CD4-positive, alpha-beta T cell (primary cell): Measurements from ENCODE around the gene TRABD2B. TPM values are rescaled to one million over a fixed set of nuclear protein-coding genes. Genes with fewer than 3 reads are reported as not detected.

ENCODE experiments used
- ATAC-seq: fragments of 200-7000 bp; cut with Tn5 transposase; one replicate; pipeline ENCODE4 v1.10.0; 2022; ENCODE audit warnings: mild to moderate bottlenecking; ENCODE audit not compliant: poor library complexity
- CTCF ChIA-PET: fragments of 350-600 bp; sonication (Branson Sonifier 250); formaldehyde crosslinking; loops from one replicate; lab custom pipeline; 2021; ENCODE audit warnings: antibody characterized with exemption, inconsistent platforms; lab: Charles Lee
- POLR2A ChIA-PET: fragments of 350-600 bp; sonication (Branson Sonifier 250); formaldehyde crosslinking; loops from one replicate; lab custom pipeline; 2021; ENCODE audit warnings: antibody characterized with exemption, inconsistent platforms; lab: Charles Lee
- DNase-seq, 14 experiments: peaks; one replicate each; pipeline ENCODE4 v3.0.0-alpha.2; 2013 to 2020; ENCODE audit warnings: mixed read lengths in 2 of 14
- H3K27ac ChIP-seq, 2 donors: one replicate each; pipeline versions ENCODE4 v1.5.1 to v1.7.0; 2013; ENCODE audit warnings: low read length in 2 of 2, low read depth in 1 of 2, mild to moderate bottlenecking in 1 of 2
- H3K27me3 ChIP-seq, 2 experiments: 1 replicate in 1 of 2; 2 replicates in 1 of 2; pipeline versions ENCODE4 v1.6.1 to v1.7.0; 2013; ENCODE audit warnings: low read length in 2 of 2, control low read depth in 1 of 2, mild to moderate bottlenecking in 1 of 2, moderate library complexity in 1 of 2; ENCODE audit not compliant: insufficient read depth in 2 of 2, control insufficient read depth in 1 of 2
- H3K36me3 ChIP-seq: one replicate; pipeline ENCODE4 v1.6.1; 2013; ENCODE audit warnings: low read length, control low read depth; ENCODE audit not compliant: insufficient read depth
- H3K4me1 ChIP-seq: one replicate; pipeline ENCODE4 v1.6.1; 2013; ENCODE audit warnings: low read length, control low read depth; ENCODE audit not compliant: insufficient read depth
- H3K4me3 ChIP-seq: one replicate; pipeline ENCODE4 v1.5.1; 2013; ENCODE audit warnings: mild to moderate bottlenecking, low read length, moderate library complexity
- H3K9me3 ChIP-seq, 2 experiments: 1 replicate in 1 of 2; 2 replicates in 1 of 2; pipeline versions ENCODE4 v1.6.1 to v1.7.0; 2013; ENCODE audit warnings: low read length in 2 of 2, mild to moderate bottlenecking in 2 of 2, control low read depth in 1 of 2, moderate library complexity in 1 of 2; ENCODE audit not compliant: control insufficient read depth in 1 of 2, insufficient read depth in 1 of 2
- H3K27ac Mint-ChIP-seq: one replicate; pipeline ENCODE4 v1.8.0; 2020; ENCODE audit warnings: mixed read lengths
- H3K27me3 Mint-ChIP-seq: one replicate; pipeline ENCODE4 v1.8.0; 2021; ENCODE audit warnings: mixed read lengths
- H3K36me3 Mint-ChIP-seq: one replicate; pipeline ENCODE4 v1.8.0; 2021; ENCODE audit warnings: low read depth, mixed read lengths
- H3K4me1 Mint-ChIP-seq: one replicate; pipeline ENCODE4 v1.8.0; 2021; ENCODE audit warnings: low read depth, mixed read lengths
- H3K4me3 Mint-ChIP-seq: one replicate; pipeline ENCODE4 v1.8.0; 2020; ENCODE audit warnings: mild to moderate bottlenecking, mixed read lengths
- H3K9me3 Mint-ChIP-seq: one replicate; pipeline ENCODE4 v1.8.0; 2020; ENCODE audit warnings: mixed read lengths
- intact Hi-C, 2 experiments: fragments of 100-400 bp; cut with DNase I in 1 of 2; cut with micrococcal nuclease in 1 of 2; formaldehyde crosslinking; loops; one replicate each; pipeline versions ENCODE4 v1.15.1 to v1.9.0; 2023 to 2025; cut with DNase I, micrococcal nuclease
- total RNA-seq, 174 experiments: library from RNA in 2 of 174; stranded (reverse) in 2 of 174; gene quantifications; one replicate each; pipeline ENCODE4 v1.2.3 and lab custom pipeline; 2021 to 2026
- TF ChIP-seq, protein P1 (sequence below): fragments of 200-600 bp; IDR thresholded peaks from one replicate; pipeline ENCODE4 v1.8.0; 2022; ENCODE audit warnings: antibody characterized with exemption, mild to moderate bottlenecking

The TRABD2B gene
- total RNA-seq, 2 experiments from 2014 or later: not detected

DNA sequence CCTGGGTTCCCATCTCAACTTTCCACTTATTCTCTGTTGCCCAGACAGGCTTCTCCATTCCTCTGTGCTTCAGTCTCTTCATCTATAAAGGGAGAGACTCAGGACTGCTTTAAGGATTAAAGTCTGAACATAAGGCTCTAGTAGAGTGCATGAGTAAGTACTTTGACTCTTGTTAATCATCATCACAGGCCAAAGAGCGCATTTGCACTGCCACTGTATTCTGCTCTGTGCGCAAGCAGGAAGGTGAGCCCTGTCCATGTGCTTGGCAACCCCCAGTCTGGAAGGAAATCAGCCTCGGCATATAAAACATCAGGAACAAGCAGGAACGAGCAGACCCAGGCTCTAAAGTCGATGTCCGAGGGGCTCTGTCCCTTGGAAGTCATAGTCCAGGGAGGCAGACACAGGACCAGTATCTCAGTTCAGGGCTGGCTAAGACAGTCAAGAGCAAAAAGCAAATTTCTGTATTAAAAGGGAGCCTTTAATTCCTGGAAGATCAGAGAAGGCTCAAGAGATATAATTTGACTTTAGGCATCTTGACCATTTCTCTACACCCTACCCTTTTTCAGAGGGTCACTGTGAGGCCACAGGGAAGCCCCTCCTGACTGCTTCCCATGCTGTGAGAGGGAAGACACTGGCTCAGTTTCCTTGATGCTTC is 131.2 kb downstream of the TRABD2B start:
- H3K36me3 ChIP-seq: no peaks in the 10 kb centered on the region
- no peaks in the 10 kb centered on the region for H3K4me1 ChIP-seq
- DNase-seq (no peak), ATAC-seq (no peak)
- TF ChIP-seq, protein P1, sequence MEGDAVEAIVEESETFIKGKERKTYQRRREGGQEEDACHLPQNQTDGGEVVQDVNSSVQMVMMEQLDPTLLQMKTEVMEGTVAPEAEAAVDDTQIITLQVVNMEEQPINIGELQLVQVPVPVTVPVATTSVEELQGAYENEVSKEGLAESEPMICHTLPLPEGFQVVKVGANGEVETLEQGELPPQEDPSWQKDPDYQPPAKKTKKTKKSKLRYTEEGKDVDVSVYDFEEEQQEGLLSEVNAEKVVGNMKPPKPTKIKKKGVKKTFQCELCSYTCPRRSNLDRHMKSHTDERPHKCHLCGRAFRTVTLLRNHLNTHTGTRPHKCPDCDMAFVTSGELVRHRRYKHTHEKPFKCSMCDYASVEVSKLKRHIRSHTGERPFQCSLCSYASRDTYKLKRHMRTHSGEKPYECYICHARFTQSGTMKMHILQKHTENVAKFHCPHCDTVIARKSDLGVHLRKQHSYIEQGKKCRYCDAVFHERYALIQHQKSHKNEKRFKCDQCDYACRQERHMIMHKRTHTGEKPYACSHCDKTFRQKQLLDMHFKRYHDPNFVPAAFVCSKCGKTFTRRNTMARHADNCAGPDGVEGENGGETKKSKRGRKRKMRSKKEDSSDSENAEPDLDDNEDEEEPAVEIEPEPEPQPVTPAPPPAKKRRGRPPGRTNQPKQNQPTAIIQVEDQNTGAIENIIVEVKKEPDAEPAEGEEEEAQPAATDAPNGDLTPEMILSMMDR: no peak
- ChIA-PET CTCF (no interaction called here), POLR2A (no interaction called here)
- no peaks in the 10 kb centered on the region for H3K9me3 ChIP-seq
- H3K4me3 Mint-ChIP-seq: no peak overlapping the region
- no peak overlapping the region for H3K27ac ChIP-seq
- intact Hi-C loops: no loop called here
- no peak overlapping the region for H3K27ac Mint-ChIP-seq
- no peaks in the 10 kb centered on the region for H3K27me3 ChIP-seq
- H3K9me3 Mint-ChIP-seq: no peaks in the 10 kb centered on the region
- H3K4me3 ChIP-seq: no peak overlapping the region
- H3K4me1 Mint-ChIP-seq: no peaks in the 10 kb centered on the region
- no peaks in the 10 kb centered on the region for H3K36me3 Mint-ChIP-seq
- H3K27me3 Mint-ChIP-seq: peaks cover 18% of the 10 kb centered on the region

DNA sequence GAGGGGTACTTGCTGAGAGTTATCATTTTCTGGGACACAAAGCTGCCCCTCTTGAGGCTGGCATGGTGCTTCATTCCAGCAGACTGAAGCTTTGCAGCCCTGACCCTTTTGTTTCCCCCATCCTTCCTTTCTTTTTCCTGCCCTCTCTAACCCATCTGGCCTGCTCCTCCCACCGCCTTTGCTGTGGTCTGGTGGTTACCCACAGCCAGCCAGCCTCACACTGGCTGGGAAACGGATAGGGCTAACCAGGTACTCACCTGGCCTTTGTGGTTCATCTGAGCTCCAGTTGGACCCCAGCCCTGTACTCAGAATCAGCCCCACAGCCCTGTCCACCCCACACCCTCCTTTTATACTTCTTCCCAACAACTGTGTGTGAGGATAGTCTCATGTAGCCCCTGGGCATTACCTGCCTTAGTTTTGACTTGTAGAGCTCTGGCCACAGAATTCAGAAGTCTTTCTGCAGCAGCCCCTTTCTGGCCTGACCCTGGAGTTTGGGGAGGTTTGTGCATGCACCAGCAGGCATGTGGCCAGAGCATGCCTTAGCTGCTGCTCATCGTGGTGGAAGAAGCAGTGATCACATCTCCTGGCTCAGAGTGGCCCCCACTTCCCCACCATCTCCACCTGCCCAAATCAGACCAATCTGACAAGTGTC is 138.0 kb downstream of the TRABD2B start:
- H3K27me3 ChIP-seq: peaks cover 0 to 2% of the 10 kb centered on the region in 2 experiments
- no peaks in the 10 kb centered on the region for H3K9me3 ChIP-seq
- POLR2A ChIA-PET: no interaction called here
- H3K4me3 ChIP-seq: no peak overlapping the region
- Mint-ChIP-seq H3K9me3 (no peaks in the 10 kb centered on the region), H3K4me3 (no peak overlapping the region), H3K36me3 (no peaks in the 10 kb centered on the region), H3K4me1 (no peaks in the 10 kb centered on the region), H3K27ac (no peak overlapping the region), H3K27me3 (peaks cover 5% of the 10 kb centered on the region)
- no peaks in the 10 kb centered on the region for H3K4me1 ChIP-seq
- no peaks in the 10 kb centered on the region for H3K36me3 ChIP-seq
- DNase-seq: no peak
- intact Hi-C loops: no loop called here
- no peak for ATAC-seq
- TF ChIP-seq, protein P1: no peak
- CTCF ChIA-PET: no interaction called here
- no peak overlapping the region for H3K27ac ChIP-seq

DNA sequence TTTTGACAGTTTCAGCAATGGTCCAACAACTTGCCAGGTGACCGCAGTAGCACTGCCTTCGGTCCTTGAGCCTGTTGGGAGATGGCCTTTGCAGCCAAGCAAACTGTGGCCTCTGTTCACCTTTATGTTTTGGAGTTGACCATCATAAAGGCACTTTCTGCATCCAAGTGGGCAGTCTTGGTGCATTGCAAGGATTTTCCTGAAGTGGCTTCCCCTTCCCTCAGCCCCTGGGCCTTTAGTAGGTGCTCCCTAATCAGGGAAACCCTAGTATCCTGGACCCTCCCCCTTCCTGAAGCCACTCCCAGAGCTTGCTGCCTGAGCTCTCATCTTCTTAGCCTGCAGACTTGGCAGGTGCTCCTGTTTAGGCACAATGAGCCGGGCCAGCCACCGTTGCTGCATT is 140.2 kb downstream of the TRABD2B start:
- H3K27ac ChIP-seq: no peak overlapping the region
- no peak overlapping the region for H3K4me3 Mint-ChIP-seq
- H3K4me1 Mint-ChIP-seq: no peaks in the 10 kb centered on the region
- no peaks in the 10 kb centered on the region for H3K36me3 ChIP-seq
- no peaks in the 10 kb centered on the region for H3K9me3 ChIP-seq
- TF ChIP-seq, protein P1: no peak
- ChIA-PET CTCF (no interaction called here), POLR2A (no interaction called here)
- no peak overlapping the region for H3K27ac Mint-ChIP-seq
- H3K4me1 ChIP-seq: no peaks in the 10 kb centered on the region
- H3K9me3 Mint-ChIP-seq: no peaks in the 10 kb centered on the region
- DNase-seq: no peak
- H3K4me3 ChIP-seq: no peak overlapping the region
- H3K27me3 ChIP-seq: peaks cover 0 to 2% of the 10 kb centered on the region in 2 experiments
- no peak for ATAC-seq
- no peaks in the 10 kb centered on the region for H3K36me3 Mint-ChIP-seq
- H3K27me3 Mint-ChIP-seq: no peaks in the 10 kb centered on the region
- intact Hi-C loops: no loop called here
